ENCODE measurements around the gene ARTN. TPM values are rescaled to one million over a fixed set of nuclear protein-coding genes. Genes with fewer than 3 reads are reported as not detected.
A peak's percentile ranks its signal among the peaks of the same experiment; 100 is the strongest.

ARTN gene
- total RNA-seq, 1 donor from 2014 or later = 0.70 TPM

GRCh38 chr1:43965316-43965715 is 31.7 kb downstream of the ARTN start:
- intact Hi-C loops (cut with DNase I) = no loop called here
- no peak for DNase-seq (ENCODE audit: low spot score)

- intact Hi-C loops (cut with DNase I) = no loop called here
- DNase-seq (ENCODE audit: low spot score) = no peak
These were observed 34.8 kb downstream of the ARTN start for GRCh38 chr1:43968348-43968948.

GRCh38 chr1:43969416-43969745 is 35.8 kb downstream of the ARTN start:
- DNase-seq (ENCODE audit: low spot score) = no peak
- intact Hi-C loops (cut with DNase I) = no loop called here

- intact Hi-C loops (cut with DNase I) = no loop called here
These were observed 36.3 kb downstream of the ARTN start, which contains the start of gene DPH2 for GRCh38 chr1:43969746-43970466. DPH2 (plus strand) TSS chr1:43970010; CDS start chr1:43970176, 166 bp downstream.

GRCh38 chr1:43970502-43970901 is 36.9 kb downstream of the ARTN start:
- no peak for DNase-seq (ENCODE audit: low spot score)
- intact Hi-C loops (cut with DNase I) = no loop called here

More at GRCh38 chr1:43969746-43970466, 36.3 kb downstream of the ARTN start, which contains the start of gene DPH2:
- peak; percentile 98 for DNase-seq (ENCODE audit: low spot score)

DNA sequence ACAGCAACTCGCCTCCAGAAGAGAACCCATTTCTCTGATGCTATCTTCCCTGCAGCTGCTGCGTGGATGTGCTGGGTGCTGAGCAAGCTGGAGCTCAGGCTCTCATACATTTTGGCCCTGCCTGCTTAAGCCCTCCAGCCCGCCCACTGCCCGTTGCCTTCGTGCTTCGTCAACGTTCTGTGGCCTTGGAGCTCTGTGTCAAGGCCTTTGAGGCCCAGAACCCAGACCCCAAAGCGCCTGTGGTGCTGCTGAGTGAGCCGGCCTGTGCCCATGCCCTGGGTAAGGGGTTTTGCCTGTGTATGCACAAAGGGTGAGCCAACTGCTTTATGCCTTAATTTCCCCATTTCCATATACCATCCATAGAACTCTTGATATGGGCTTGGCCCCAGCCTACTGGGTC is 37.3 kb downstream of the ARTN start:
- intact Hi-C loops (cut with DNase I) = no loop called here
- no peak for DNase-seq (ENCODE audit: low spot score)

DNA sequence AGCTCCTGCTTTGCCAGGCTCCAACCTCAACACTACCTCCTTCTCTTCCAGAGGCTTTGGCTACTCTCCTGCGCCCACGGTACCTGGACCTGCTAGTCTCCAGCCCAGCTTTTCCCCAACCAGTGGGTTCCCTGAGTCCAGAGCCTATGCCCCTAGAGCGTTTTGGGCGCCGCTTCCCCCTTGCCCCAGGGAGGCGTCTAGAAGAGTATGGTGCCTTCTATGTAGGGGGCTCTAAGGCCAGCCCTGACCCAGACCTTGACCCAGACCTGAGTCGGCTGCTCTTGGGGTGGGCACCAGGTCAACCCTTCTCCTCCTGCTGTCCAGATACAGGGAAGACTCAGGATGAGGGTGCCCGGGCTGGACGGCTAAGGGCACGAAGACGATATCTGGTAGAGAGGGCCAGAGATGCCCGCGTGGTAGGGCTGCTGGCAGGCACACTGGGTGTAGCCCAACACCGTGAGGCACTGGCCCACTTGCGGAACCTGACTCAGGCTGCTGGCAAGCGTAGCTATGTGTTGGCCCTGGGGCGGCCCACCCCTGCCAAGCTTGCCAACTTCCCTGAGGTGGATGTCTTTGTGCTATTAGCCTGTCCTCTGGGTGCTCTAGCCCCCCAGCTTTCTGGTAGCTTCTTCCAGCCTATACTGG is 37.9 kb downstream of the ARTN start:
- DNase-seq (ENCODE audit: low spot score) = no peak
- intact Hi-C loops (cut with DNase I) = no loop called here

GRCh38 chr1:43973981-43974442 is 40.4 kb downstream of the ARTN start:
- intact Hi-C loops (cut with DNase I) = loop anchor here (1.0 kb wide), 1 partner anchor 28 kb away; the partner anchor contains the start of gene IPO13
- no peak for DNase-seq (ENCODE audit: low spot score)

- DNase-seq (ENCODE audit: low spot score) = peak; percentile 99
- intact Hi-C loops (cut with DNase I) = loop anchor here (1.0 kb wide), 1 partner anchor 28 kb away; the partner anchor contains the start of gene IPO13
These were observed 41.0 kb downstream of the ARTN start, which contains the start of gene ATP6V0B for GRCh38 chr1:43974443-43975248. ATP6V0B (plus strand) TSS chr1:43974960; CDS start chr1:43975041, 81 bp downstream.

DNA sequence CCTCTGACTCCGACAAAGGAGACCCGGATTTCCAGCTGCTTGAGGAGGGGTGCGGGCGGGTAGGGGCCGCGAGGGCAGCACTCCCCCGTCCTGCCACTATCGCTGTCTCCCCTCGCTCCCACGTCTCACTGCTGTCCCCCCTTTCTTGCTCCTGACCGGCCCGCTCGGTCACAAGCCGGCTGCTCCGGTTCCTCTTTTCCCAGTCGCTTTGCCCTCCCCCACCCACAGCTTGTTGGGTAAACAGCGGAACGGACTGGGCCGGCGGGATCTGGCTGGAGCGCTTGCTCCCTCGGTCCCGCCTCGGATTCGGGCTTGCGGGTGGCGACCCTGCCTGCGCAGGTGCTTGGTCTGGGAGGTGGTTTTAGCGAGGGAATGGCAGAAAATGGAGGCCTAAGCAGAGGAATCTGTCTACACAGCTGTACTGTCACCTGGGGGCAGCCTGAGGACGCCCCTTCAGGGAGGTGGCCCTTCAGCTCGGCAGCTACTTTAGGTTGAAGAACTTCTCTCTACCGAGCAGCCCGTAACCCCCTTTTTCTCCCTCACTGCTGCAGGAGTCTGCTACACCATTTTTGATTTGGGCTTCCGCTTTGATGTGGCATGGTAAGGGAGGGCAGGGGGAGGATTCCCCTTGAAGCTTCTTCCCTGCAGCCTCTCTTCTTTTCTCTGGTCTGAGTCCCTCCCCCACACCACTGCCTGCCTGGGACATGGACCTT is 41.8 kb downstream of the ARTN start:
- DNase-seq (ENCODE audit: low spot score) = peak; percentile 89
- intact Hi-C loops (cut with DNase I) = no loop called here

GRCh38 chr1:43976045-43976444 is 42.4 kb downstream of the ARTN start:
- DNase-seq (ENCODE audit: low spot score) = no peak

GRCh38 chr1:43976890-43977289 is 43.3 kb downstream of the ARTN start:
- intact Hi-C loops (cut with DNase I) = no loop called here
- no peak for DNase-seq (ENCODE audit: low spot score)

More at GRCh38 chr1:43976045-43976444, 42.4 kb downstream of the ARTN start:
- intact Hi-C loops (cut with DNase I) = no loop called here

DNA sequence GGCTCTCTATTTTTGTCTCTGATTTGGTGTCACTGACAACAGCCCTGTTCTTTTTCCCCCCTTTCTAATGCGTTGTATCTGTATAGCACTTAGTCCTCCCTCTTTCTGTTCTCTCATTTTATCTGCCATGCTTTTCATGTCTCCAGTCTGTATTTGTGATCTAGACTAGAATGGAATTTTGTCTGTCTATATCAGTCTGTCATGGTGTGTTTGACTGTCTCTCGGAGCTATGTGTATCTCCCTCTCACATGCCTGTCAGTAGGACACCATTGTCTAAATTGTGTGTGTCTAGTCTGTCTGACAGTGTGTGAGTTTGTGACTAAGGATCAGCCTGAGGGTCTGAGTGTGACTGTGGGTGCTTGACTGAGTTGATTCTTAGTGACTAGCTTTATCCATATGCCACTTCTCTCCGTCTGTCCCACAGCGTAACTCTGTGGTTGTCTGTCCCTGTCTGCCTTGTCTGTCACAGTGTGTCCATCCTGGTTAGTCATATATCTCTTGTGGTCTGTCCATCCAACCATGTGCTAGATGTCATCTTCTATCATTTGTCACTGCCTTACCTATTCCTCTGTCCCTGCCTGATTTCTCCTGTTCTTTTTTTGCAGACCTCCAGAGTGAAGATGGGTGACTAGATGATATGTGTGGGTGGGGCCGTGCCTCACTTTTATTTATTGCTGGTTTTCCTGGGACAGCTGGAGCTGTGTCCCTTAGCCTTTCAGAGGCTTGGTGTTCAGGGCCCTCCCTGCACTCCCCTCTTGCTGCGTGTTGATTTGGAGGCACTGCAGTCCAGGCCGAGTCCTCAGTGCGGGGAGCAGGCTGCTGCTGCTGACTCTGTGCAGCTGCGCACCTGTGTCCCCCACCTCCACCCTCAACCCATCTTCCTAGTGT is 44.0 kb downstream of the ARTN start:
- no peak for DNase-seq (ENCODE audit: low spot score)
- intact Hi-C loops (cut with DNase I) = no loop called here

DNA sequence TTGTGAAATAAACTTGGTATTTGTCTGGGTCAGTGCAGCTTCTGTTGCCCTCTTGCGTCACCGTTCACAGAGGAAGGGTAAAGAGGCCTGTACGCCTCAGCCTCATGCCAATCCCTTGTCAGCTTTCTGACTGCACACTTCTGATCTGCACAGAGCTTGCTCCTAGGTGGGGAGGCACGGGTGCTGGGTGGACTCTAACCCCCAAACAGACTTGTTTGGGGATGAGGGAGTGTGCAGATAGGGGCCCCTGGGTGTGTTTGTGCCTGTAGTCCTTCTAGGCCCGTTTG is 44.6 kb downstream of the ARTN start:
- DNase-seq (ENCODE audit: low spot score) = no peak
- intact Hi-C loops (cut with DNase I) = no loop called here

GRCh38 chr1:43978551-43979260 is 45.1 kb downstream of the ARTN start, which contains the start of gene B4GALT2:
B4GALT2 (plus strand) TSS chr1:43979210; CDS start chr1:43981161, 1,951 bp downstream.
- DNase-seq (ENCODE audit: low spot score) = no peak
- intact Hi-C loops (cut with DNase I) = no loop called here

- DNase-seq (ENCODE audit: low spot score) = no peak
These were observed 45.6 kb downstream of the ARTN start for GRCh38 chr1:43979261-43979527.

GRCh38 chr1:43979528-43980254 is 46.1 kb downstream of the ARTN start:
- intact Hi-C loops (cut with DNase I) = no loop called here
- DNase-seq (ENCODE audit: low spot score) = no peak

More at GRCh38 chr1:43979261-43979527, 45.6 kb downstream of the ARTN start:
- intact Hi-C loops (cut with DNase I) = no loop called here
